Cardiac muscle cell (in vitro differentiated cells and primary cell): ENCODE measurements around the gene CYTIP. TPM values are rescaled to one million over a fixed set of nuclear protein-coding genes. Genes with fewer than 3 reads are reported as not detected.

Experiments
- DNase-seq, 2 donors: peaks; one replicate each; pipeline versions ENCODE4 v3.0.0 to v3.0.0-alpha.2; 2010 to 2017; ENCODE audit warnings: low read depth in 1 of 2, low spot score in 1 of 2
- H3K27ac ChIP-seq: fragments of 200-600 bp; sonication (generic); 2 replicates; pipeline ENCODE4 v1.5.1; 2016
- H3K27me3 ChIP-seq: fragments of 200-600 bp; sonication (generic); 2 replicates; pipeline ENCODE4 v1.6.0; 2016; ENCODE audit warnings: control low read depth
- H3K36me3 ChIP-seq: fragments of 200-600 bp; sonication (generic); 2 replicates; pipeline ENCODE4 v1.5.1; 2016; ENCODE audit warnings: control low read depth
- H3K4me1 ChIP-seq: fragments of 200-600 bp; sonication (generic); 2 replicates; pipeline ENCODE4 v1.8.1; 2017; ENCODE audit warnings: low read depth, mild to moderate bottlenecking, mixed run types
- H3K4me3 ChIP-seq: fragments of 200-600 bp; sonication (generic); 2 replicates; pipeline ENCODE4 v1.5.1; 2016; ENCODE audit warnings: mild to moderate bottlenecking
- H3K9me3 ChIP-seq: fragments of 200-600 bp; sonication (generic); 2 replicates; pipeline ENCODE4 v1.5.1; 2017; ENCODE audit warnings: low read depth, mild to moderate bottlenecking, control low read depth
- CTCF ChIP-seq: IDR thresholded peaks from 2 replicates; pipeline ENCODE4 v1.5.1; 2012; ENCODE audit warnings: low read depth, mild to moderate bottlenecking, low read length
- polyA plus RNA-seq: library from polyadenylated mRNA; unstranded; fragments of >200 nt; fragmentation: Nextera tagmentation; extraction: Ambion mirVana; gene quantifications from 2 replicates; pipeline ENCODE4 v1.2.1, GENCODE V29; 2016
- total RNA-seq: library from RNA; depleted of rRNA; stranded (reverse); fragments of >200 nt; gene quantifications from 2 replicates; pipeline ENCODE4 v1.2.3, GENCODE V29; 2016

Gene CYTIP
- total and polyA plus RNA-seq, 2 experiments from 2014 or later, result not detected

GRCh38 chr2:157460897-157461296 is 17.0 kb upstream of the CYTIP start:
- TF ChIP-seq CTCF, result no peak
- H3K4me1 ChIP-seq, result no peaks in the 10 kb centered on the region
- peak in 1 of 2 donors; percentile 8 for DNase-seq
- H3K27me3 ChIP-seq, result no peaks in the 10 kb centered on the region
- no peak overlapping the region for H3K4me3 ChIP-seq
- no peak overlapping the region for H3K27ac ChIP-seq
- no peaks in the 10 kb centered on the region for H3K36me3 ChIP-seq
- H3K9me3 ChIP-seq, result no peaks in the 10 kb centered on the region

- Histone ChIP-seq H3K4me3 (no peak overlapping the region), H3K9me3 (no peaks in the 10 kb centered on the region), H3K27me3 (no peaks in the 10 kb centered on the region), H3K36me3 (no peaks in the 10 kb centered on the region), H3K27ac (no peak overlapping the region), H3K4me1 (no peaks in the 10 kb centered on the region)
- no peak for TF ChIP-seq CTCF
- peak in 1 of 2 donors; percentile 12 for DNase-seq
Measured at GRCh38 chr2:157460384-157460837, 16.5 kb upstream of the CYTIP start.

- H3K36me3 ChIP-seq, result no peaks in the 10 kb centered on the region
- H3K9me3 ChIP-seq, result no peaks in the 10 kb centered on the region
- no peaks in the 10 kb centered on the region for H3K4me1 ChIP-seq
- H3K27ac ChIP-seq, result no peak overlapping the region
- DNase-seq, result peak in 1 of 2 donors; percentile 30
- no peaks in the 10 kb centered on the region for H3K27me3 ChIP-seq
- TF ChIP-seq CTCF, result no peak
- H3K4me3 ChIP-seq, result no peak overlapping the region
Measured at GRCh38 chr2:157459486-157459885, 15.6 kb upstream of the CYTIP start.

DNA sequence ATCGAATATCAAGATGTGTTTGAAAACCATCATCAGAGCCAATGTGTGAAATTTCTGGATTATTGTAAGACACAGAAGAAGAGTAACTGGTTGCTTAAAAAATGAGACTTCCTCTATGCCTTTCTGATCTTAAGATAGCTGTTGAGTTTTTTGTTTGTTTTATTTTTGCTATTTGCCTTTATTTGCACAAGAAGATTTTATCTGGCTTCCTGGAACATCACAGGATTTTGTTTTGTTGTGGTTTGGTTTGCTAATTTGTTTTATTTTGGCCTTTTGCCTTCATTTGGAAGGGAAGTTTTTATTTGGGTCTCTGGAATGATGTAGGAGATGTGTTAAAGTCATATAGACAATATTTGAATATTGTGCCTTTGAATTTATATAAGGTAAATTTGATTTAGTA is 3.9 kb upstream of the CYTIP start:
- Histone ChIP-seq H3K4me3 (no peak overlapping the region), H3K27me3 (no peaks in the 10 kb centered on the region), H3K4me1 (no peaks in the 10 kb centered on the region), H3K36me3 (no peaks in the 10 kb centered on the region), H3K9me3 (no peaks in the 10 kb centered on the region), H3K27ac (no peak overlapping the region)
- no peak for TF ChIP-seq CTCF
- no peak for DNase-seq

- Histone ChIP-seq H3K9me3 (no peaks in the 10 kb centered on the region), H3K36me3 (no peaks in the 10 kb centered on the region), H3K27ac (no peak overlapping the region), H3K27me3 (no peaks in the 10 kb centered on the region), H3K4me1 (no peaks in the 10 kb centered on the region), H3K4me3 (no peak overlapping the region)
- TF ChIP-seq CTCF, result no peak
- no peak for DNase-seq
Measured at GRCh38 chr2:157447031-157447430, 3.1 kb upstream of the CYTIP start.

GRCh38 chr2:157444641-157445040 is 752 bp upstream of the CYTIP start:
- DNase-seq, result no peak
- H3K36me3 ChIP-seq, result no peaks in the 10 kb centered on the region
- no peaks in the 10 kb centered on the region for H3K4me1 ChIP-seq
- H3K4me3 ChIP-seq, result no peak overlapping the region
- no peaks in the 10 kb centered on the region for H3K9me3 ChIP-seq
- no peak for TF ChIP-seq CTCF
- H3K27ac ChIP-seq, result no peak overlapping the region
- H3K27me3 ChIP-seq, result no peaks in the 10 kb centered on the region
